HPDE6-E6E7 (cell line): ENCODE results near the gene ASCC3.

Experiments used
- DNase-seq: peaks from one replicate; pipeline ENCODE4 v3.0.0; 2011; ENCODE audit warnings: missing footprints; ENCODE audit errors: extremely low spot score

Gene ASCC3

DNA sequence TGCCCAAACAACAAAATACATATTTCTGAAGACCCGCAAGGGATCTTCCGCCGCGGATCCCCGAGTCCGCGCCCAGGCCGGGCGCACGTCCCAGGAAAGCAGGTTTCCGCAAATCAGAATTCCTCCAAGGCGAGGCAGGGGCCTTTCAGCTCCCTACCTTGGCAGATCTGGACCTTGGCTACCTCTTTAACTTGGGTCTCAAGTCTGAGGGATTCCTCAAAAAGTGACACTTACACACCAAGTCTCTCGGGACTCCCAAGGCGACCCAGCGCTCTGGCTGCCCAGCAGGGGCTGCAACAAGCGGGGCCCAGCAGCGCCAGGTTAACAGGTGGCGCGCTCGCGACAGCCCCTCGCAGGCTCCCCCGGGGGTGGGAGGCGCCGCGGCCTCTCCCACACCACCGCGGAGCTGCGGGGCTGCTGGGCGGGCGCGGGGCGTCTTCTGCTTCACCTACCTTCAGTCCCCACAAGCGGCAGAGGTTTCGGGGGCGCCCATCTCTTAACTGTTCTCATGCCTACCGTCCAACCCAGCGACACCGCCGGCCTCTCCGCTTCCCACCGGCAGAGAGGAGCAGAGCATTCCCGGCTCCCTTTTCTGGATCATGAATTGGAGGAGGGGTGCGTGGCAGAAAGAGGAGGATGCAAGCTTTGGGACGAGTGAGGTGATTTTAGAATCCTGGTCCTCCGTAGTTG is 416.8 kb downstream of the ASCC3 start:
- no peak for DNase-seq

DNA sequence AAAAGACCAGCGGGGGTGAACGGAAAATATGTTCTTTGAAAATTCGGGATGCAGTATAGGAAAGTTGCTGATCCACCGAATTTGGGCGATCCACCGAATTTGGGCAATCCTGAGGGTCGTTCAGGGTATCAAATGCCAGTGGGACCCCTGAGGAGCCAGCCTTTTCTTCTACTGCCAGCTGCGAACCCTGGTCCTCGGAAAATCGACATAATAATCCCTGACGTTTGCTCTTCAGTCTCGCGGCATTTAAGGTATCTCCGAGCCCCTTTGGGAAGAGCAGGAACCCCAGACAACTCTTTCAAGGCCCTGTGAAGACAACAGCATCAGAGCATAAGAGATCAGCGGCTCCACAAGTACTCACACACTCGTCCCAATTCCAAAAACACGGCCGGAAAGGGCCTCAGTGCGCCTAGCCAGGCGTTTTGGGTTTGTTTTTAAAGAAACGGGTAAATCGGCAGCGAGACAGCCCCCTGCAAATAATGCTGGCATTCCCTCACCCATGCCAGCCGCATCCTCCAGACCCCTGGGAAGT is 417.4 kb downstream of the ASCC3 start:
- no peak for DNase-seq

DNA sequence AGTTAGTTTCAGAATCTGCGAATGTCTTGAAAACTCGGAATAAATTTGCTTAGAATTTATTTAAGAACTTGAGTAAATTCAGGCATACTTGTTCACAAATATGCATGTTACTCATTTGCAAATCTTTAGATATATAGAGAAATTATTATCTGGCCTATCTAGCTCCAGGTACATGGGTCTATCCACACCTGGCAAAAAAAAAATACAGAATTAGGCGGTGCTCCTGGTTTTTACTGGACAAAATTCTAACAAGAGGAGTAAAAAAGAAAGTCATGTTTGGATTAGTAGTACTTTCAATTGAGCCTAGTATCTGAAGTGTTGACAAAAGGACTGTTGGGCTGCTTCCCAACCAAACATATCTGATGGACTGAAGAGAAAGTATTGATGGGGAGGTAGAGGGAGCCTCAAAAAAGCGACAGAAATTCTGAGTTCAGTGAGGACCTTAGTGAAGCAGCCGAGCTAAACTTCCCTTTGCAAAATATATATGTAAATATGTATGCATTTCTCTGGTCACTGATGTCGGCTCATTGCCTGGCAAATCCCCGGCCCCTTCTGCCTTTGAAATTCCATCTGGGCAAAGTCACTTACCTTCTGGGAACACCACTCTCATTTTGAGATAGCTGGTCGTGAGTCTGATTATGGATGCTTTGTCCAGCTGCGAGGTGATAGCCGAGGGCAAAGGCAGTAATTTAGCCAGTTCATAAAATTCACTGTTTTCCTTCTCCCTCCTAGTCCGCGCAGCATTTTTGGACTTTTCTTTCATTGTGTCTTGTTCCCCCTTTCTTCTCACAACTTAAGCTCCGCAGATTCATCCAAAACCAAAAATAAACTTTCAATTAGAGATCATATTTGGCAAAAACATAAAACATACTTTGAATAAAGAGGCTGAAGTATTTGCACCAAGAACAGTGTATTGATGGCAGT is 418.2 kb downstream of the ASCC3 start:
- no peak for DNase-seq

DNA sequence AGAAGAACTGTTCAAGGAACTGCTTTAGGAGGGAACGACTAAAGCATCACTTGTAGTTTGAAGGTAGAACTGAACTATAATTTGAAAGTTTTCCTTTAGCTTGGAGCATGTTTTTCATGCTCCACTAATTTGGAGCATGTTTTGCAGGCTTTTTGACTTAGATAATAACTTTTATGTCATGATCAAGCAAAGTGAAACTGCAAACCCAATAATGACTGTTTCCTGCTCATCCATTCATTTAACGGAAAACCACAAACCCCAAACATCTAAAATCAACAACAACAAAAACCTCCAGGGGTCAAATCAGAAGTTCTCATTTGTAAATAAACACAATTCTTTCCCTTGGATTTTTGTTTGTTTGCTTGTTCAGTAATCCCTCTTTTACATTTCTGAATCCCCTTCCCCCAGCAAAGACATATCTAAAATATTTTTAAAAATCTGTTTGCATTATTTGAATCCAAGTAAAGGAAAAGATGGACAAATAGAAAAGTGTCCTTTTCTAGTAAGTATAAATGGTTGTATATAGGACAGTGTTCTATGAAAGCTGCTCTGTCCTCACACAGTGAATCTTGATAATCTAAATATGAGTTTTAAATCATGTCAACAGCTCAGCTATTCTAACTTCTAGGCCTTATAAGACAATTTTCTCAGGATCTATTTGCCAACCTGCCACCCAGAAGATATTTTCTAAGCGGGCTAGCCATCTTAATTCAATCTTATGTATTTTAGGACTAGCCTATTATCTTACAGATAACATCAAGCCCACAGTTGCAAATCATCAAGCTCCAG is 419.0 kb downstream of the ASCC3 start:
- no peak for DNase-seq

DNA sequence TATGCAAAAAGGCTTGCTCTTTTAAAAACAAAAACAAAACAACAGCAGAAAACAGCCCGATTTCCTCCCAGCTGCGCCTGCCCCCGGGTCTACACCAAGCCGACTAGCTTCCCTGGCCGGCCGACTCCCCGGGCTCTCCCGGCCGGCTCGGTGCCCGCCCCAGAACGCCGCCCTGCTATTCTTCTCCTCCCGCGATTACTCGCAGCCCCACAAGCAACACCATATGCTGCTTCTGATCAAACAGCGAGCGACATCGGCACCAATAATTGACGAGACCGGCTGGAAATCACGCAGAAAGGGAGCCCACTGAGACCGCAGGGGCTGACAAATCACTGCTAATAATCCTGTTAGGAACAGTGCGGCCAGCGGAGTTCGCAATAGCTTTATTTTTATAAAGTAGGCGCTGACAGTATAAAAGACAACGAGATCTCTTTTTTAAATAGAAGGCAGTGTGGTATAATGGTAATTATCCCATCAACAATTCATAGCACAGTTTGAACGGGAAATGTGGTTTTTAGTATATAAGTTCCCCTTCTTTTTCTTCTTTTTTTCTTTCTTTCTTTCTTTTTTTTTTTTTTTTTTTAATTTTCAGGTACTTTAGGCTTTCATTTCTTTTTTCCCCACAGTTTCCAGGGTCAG is 419.7 kb downstream of the ASCC3 start:
- no peak for DNase-seq

DNA sequence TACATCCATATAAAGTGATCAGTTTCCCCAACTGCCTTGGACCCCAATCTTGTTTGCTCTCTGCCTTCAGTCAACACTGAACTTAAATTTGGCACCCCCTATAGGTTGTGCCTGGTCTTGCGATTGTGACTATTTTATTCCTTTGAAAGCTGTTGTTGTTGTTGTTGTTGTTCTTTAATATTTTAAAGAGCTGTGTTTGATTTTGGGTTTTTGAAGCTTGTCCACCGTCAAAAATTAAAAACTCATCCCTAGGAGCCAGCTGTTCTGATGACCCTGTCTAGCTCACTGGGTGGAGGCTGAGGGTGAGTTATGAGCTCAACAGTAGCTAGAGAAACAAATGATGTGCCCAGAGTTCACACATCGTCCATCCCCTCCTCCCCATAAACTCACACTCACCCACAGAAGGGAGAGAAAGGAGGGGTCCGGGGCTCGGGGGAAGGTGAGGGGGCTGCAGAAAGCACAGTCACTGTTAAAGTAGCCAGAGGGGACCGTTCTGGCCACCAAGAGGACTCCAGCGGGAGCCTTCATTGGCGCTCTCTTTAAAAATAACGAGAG is 420.4 kb downstream of the ASCC3 start:
- no peak for DNase-seq

DNA sequence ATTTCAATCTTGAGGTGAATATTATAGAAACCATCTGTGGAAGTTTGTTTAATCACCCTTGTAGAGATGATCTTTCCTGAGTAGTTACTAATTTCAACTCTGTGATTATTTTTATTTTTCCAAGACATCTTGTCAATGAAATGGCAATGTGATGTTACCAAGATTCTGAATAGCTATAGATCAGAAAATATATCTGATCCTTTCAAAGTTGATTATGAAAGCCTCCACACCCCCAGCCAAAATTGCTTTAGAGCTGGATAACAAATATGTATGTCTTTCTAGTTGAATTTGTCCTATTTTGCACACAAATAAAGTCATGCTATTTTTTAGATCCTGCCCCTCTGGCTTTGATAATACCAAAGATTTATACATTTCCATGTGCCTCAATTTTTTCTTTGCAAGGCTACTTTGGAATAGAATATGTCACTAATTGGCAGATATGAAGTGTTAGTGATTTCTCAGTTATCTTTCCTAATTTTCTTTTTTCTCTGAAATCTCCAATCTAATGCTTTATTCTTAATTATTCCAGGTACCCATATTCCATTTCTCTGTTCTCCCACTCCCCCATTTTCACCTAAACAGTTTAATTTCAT is 421.4 kb downstream of the ASCC3 start:
- no peak for DNase-seq

DNA sequence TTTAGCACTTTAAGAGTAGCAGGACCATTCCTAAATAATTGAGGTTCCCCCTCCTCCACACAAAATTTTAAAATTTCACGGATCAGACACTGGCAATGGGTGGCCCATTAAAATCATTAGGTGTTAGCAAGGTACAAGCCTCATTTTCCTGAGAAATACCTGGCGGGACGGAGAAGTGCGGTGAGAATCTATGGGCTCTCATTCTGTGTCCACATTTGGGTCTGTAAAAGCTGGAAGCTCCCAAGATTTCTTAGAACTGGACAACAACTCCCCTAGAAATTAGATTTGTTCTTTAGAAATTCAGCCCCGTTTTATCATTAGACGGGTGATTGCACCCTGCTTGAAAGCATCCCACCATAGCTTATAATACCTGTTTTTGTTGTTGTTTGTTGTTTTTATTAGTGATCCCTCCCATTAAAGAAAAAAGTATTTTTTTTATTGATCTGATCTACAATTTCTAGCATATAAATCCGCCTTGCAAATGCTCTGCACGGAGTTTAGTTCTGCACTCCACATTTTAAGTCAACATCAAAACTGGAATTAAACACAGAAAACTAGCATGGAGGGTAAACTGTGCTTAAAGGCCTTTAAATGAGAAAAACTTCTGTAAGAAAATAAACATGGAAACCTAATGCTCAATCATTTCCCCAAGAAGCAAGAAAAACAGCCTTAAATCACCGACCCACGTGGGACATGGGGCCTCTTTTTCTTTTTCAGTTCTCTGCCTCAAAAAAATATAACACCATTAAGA is 422.1 kb downstream of the ASCC3 start:
- no peak for DNase-seq
